Activated T-cell treated with anti-CD3 and anti-CD28 coated beads, Interleukin-2, amount 50 U/mL, for 1 hour (primary cell): ENCODE data around the gene NFE2L1.
"Not testable (repeated sequence)": the region's sequence is repeated elsewhere in the genome, so short reads cannot be mapped to it uniquely, and the experiment has no call there.

Source experiments
- DNase-seq: peaks from one replicate; pipeline ENCODE4 v3.0.0-alpha.2; 2020

The NFE2L1 gene

DNA sequence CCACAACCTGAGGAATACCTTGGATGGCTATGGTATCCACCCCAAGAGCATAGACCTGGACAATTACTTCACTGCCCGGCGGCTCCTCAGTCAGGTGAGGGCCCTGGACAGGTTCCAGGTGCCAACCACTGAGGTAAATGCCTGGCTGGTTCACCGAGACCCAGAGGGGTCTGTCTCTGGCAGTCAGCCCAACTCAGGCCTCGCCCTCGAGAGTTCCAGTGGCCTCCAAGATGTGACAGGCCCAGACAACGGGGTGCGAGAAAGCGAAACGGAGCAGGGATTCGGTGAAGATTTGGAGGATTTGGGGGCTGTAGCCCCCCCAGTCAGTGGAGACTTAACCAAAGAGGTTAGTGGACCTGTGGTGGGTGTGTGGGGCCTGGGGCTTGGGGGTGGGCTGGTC is 3.1 kb downstream of the NFE2L1 start:
- no peak for DNase-seq

DNA sequence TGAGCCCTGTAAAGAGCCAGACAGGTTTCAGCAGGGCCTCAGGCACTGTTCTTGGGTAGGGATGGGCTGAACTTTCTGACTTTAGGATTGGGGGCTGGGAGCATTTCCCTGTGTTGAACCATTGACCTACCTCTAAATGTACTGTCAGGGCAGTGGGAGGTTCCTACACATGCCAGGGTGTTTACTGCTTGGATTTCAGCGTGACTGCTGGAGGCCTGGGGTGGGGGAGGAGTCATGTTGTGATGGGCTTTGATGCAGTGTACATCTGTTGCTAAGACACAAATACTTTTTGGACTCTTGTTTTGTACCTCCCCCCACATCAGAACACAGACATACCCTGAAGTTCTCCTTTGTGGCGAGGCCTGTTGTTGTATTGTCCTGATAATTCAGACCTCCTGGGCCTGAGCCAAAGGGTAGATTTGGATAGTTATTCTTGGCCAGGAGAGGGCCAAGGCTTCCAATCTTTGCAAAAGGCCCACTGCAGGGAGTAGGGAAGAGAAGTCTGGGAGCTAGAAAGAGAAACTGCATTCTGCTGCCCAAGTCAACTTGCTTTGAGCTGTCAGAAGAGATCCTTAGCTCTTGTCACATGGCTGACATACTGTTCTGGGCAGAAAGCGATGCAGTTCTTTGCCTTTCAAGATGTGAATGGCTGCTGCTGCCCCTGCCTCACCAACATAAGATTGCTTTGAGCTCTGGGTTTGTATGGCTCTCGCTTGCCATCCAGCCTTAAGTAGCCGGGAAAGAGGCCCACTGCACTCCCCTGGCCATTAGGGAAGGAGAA is 3.7 kb downstream of the NFE2L1 start:
- DNase-seq: no peak

DNA sequence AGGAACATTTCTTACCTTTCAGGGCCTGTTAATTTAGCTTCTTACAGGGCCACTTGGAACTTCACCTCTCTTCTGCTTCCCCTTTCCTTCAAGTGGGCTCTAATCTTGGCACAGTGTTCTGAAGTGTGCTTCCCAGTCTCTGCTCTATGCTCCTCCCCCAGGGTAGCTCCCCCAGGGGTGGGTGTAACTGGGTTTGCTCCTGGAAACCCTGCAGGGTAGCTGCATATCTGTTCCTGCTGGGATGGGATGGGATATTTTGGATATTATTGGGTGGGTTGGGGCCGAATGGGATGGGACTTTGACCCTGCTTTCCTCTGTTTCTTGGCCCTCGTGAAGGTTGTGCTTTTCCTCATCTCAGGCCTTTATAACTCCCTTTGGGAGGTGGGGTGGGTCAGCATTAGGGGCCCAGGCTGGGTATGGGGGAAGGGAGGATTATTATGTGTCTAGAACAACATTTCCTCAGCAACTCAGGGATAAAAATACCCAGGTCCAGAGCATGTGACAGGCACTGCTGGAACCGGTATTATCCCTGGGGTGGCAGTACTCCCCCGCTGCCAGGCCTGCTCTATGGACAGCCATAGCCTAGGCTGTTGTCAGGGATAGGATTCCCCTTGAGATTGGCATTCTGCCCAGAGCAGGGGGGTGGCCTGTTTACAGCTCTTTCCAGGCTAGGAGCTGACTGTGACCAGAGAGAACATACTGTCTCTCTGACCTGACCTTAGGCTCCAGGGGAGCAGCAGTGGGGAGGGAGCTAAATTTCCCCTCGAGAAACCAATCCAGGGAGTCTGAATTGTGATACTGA is 5.0 kb downstream of the NFE2L1 start:
- DNase-seq: no peak

DNA sequence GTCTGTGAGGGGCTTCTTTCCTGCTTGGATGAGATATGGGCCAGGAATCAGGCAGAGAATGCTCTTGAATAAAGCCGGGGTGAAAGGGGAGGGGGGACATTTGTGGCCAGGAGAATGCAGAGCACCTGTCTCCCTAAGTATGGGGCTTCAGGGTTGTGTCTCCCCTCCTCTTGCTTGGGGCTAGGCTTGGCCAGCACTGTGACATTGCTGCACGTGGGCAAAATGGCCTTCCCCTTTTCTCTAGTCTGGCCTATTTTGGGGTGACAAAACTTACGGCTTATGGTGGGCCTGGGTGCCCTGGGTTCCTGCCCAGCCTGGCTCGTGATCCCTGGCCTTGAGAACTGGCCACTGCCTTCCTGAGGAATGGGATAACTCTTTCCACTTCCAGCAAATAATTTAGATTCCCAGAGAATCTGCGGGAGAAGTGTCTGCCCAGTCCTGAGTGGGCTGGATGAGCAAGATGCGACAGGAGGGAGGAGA is 5.6 kb downstream of the NFE2L1 start:
- DNase-seq: no peak

DNA sequence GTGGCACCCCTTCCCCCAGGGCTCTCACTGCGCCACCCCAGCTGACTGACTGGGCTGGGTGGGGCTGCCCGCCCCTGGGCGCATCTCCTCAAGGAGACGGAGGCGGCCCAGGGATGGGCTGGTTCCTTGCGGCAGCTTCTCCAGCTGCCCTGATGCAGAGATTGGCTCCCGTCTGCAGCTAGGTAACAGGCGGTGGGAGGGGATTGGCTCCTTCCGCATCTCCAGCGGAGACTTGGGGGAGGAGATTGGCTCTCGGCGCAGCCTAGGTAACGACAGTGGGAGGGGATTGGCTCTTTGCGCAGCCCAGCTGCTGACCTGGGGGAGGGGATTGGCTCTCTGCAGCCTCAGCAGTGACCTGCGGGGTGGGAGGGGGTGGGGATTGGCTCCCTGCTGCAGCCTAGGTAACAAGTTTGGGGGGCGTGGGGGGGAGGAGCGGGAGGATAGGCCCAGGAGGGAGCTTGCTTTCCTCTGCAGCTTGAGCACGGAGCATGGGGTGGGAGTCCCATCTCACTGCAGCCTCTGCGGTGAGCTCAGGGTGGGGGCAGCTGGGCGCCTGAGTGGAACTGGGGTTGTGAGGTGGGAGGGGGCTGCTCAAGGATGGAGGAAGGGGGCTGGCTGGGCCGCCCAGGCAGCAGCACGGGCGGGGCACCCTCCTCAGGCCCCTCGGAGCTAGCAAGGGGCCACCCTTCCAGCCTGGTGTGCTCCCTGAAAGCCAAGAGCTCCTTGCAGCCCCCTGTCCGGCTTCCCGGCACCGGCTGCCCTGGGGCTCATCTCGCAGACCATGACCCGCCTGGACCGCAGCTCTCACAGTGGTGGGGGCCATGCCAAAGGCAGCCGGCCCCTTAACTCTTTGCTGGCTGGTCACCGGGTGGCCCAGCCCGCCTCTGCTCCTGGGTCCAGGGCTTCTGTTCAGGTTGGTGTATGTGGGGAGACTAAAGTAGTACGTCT is 6.4 kb downstream of the NFE2L1 start:
- DNase-seq: no peak

DNA sequence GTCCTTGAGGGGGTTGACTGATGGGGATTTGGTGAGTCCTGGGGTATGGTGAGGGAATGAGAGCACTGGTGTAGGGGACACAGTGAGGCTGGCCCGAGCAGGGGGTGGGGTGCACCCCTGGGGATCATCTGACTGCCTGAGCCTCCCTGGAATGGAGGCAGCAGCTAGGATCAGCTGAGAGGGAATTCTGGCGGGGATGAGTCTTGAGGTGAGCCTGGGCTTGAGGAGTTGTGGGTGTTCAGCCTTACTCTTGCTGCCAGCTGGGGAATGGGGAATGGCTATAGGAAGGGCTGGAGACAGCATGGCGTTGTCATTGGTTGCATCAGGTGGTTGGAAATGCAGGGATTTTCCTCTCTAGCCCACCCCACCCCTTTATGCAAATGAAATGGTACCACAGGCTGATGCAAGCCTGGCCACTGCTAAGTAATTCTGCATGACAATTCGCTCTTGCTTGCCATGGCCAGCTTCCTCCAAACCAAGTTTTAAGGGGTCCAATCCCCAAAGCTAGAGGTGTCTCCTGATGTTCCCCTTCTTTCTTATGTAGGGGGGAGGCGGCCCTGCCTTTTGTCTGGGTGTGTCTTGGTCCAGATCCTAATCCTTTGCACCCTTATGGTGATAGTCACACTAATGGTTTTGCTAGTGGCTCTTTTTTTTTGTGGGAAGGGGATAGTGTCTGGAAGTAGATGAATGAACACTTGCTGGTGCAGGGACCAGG is 7.5 kb downstream of the NFE2L1 start:
- no peak for DNase-seq

DNA sequence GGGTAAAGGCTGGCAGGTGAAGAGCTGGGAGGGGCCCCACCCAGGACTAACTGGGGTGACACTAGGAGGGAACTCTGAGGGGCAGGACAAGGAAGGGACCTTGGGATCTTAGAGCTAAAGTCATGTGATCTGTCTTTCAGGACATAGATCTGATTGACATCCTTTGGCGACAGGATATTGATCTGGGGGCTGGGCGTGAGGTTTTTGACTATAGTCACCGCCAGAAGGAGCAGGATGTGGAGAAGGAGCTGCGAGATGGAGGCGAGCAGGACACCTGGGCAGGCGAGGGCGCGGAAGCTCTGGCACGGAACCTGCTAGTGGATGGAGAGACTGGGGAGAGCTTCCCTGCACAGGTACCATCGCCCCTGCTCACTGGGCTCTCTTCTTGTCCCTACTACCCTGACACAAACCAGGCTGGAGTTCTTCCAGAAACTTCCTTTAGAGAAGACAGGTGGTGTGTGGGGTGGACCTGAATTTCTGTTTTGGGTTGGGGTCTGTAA is 8.1 kb downstream of the NFE2L1 start:
- no peak for DNase-seq

DNA sequence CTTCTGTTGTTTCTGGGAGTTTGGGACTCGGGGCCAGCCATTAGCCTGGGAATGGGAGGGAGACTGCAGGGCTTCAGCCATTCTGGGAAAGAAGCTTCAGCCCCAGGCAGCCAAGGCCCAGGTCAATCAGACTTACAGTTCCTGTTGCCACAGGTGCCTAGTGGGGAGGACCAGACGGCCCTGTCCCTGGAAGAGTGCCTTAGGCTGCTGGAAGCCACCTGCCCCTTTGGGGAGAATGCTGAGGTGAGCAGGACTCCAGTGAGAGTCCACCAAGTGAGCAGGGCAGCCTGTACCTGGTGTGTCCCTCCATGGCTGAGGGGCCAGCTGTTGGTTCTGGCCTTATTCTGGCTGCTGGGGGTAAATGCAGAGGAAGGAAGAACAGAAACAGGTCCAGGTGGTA is 8.7 kb downstream of the NFE2L1 start:
- DNase-seq: no peak

DNA sequence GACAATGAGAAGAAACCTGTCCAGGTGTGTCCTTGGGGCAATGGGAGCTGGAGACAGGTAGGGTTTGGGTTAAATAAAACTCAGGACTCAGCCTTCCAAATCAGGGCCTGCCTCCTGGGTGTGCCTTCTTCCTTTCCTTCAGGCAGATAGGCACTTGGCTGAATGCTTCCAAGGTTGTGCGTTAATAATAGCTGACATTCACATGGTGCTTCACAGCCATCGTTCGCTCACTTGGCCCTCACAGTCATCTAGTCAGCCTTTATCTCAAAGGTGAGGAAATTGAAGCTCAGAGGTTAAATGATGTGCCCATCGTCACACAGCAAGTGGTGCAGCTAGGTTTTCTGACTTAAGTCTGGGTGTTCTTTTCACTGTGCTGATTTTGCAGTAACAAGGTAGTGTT is 9.5 kb downstream of the NFE2L1 start:
- DNase-seq: no peak

DNA sequence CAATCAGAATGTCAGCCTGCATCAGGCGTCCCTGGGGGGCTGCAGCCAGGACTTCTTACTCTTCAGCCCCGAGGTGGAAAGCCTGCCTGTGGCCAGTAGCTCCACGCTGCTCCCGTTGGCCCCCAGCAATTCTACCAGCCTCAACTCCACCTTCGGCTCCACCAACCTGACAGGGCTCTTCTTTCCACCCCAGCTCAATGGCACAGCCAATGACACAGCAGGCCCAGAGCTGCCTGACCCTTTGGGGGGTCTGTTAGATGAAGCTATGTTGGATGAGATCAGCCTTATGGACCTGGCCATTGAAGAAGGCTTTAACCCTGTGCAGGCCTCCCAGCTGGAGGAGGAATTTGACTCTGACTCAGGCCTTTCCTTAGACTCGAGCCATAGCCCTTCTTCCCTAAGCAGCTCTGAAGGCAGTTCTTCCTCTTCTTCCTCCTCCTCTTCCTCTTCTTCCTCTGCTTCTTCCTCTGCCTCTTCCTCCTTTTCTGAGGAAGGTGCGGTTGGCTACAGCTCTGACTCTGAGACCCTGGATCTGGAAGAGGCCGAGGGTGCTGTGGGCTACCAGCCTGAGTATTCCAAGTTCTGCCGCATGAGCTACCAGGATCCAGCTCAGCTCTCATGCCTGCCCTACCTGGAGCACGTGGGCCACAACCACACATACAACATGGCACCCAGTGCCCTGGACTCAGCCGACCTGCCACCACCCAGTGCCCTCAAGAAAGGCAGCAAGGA is 10.4 kb downstream of the NFE2L1 start:
- no peak for DNase-seq

DNA sequence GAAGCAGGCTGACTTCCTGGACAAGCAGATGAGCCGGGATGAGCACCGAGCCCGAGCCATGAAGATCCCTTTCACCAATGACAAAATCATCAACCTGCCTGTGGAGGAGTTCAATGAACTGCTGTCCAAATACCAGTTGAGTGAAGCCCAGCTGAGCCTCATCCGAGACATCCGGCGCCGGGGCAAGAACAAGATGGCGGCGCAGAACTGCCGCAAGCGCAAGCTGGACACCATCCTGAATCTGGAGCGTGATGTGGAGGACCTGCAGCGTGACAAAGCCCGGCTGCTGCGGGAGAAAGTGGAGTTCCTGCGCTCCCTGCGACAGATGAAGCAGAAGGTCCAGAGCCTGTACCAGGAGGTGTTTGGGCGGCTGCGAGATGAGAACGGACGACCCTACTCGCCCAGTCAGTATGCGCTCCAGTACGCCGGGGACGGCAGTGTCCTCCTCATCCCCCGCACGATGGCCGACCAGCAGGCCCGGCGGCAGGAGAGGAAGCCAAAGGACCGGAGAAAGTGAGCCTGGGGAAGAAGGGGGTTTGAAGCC is 11.0 kb downstream of the NFE2L1 start:
- no peak for DNase-seq

DNA sequence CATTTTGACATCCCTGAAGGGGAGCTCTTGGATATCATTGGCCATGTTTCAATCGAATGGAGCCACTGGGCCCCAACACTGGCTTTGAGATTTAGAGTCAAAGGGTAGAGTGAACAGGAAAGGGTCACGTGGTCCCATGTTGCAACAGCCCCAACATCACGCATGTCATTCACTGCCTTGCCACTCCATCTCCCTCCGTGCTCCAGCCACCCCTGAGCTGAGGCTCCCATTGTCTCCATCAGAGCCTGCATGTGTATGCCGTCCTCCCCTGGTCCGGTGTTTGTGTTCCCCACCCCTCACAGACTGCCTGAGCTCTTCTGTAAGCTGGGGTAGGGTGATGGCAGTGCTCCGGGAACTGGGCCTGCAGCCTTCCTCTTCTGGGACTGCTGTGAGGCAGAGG is 12.1 kb downstream of the NFE2L1 start:
- no peak for DNase-seq

DNA sequence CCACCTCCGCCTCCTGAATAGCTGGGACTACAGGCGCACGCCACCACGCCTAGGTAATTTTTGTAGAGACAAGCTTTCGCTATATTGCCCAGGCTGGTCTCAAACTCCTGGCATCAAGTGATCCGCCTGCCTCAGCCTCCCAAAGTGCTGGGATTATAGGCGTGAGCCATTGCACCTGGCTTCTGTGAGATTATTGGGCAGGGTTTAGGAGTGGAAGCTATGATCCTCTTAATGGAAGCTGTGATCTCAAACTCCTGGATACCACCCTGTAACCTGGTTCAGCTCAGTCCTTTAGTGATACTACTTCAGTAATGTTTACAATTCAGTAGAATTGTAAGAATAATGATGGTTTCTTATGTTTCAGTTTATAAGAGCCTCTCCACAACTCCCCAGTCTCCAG is 14.1 kb downstream of the NFE2L1 start:
- no peak for DNase-seq

DNA sequence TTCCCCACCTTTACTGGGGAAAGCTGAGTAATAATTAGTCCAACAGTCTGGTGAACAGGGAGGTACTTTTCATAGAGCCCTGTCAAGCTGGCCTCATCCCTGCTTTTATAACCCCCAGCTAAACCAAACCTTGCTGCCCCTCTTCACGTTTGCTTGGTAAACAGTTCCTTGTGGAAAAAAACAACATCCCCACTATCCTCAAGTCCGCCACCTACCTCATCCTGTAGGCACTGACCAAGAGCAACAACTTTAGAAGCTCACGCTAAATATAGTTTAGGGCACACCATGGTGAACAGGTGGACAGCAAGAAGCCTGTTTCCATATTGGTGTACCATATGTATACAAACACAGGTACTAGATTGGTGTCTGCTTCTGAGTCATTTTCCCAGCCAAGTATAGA is 16.5 kb downstream of the NFE2L1 start:
- DNase-seq: no peak

DNA sequence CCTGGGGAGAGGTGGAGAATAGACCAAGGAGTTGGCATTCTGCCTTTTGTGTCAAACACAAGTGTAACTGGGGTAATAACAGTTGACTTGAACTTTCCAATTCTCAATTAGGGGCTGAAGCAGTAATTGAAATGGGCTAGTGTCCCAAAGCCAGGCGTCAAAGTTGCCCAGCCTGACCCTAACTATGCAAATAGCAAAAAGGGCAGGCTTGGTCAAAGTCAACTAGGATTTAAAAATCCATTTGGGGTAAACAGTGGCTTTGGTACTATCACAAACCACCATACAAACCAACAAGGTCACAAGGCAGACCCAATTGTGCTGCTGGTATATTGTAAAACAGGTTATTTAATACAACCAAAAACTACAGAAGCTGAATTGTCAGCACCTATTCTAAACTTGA is 18.0 kb downstream of the NFE2L1 start:
- no peak for DNase-seq

DNA sequence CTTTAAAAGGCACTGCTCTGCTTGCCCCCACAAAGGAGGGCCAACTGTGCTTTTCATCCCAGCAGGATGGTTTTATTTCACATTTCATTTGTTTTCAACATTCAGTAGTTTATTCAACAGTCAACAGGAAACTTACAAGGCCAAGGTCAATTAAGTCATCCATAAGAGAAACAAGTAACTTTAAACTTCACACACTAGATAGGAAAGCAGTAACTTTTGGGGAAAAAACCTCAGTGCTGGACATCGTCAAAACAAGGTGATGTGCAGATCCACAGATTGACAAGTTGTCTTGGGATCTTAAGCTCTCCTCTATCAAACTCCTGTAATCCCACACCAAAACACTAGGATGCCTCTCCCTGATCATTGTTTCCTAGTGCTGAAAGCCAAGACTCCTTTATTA is 18.5 kb downstream of the NFE2L1 start:
- DNase-seq: no peak

DNA sequence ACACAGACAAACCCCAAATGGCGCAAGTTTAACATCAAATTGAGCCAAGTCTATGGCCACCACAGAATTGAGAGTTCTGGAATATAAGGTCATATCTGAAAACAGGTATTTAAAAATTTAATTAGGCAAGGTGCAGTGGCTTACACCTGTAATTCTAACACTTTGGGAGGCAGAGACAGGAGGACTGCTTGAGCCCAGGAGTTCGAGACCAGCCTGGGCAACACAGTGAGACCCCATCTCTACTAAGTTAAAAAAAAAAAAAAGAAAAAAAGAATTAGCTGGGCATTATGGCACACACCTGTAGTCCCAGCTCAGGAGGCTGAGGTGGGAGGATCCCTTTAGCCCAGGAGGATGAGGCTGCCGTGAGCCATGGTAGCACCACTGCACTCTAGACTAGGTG is 19.1 kb downstream of the NFE2L1 start:
- DNase-seq: no peak

DNA sequence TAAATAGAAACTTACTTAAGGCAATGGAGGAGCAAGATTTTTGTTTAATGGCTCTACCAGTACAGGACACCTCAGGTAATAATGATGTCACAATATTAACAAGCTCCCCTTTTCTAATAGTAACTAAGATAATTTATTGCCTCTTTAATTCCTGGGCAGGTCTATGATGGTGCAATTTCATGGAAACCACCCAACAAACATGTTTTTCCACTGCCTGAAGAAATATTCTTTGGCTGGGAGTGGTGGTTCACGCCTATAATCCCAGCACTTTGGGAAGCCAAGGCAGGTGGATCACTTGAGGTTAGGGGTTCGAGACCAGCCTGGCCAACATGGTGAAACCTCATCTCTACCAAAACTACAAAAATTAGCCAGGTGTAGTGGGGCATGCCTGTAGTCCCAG is 19.6 kb downstream of the NFE2L1 start:
- DNase-seq: not testable (repeated sequence)

DNA sequence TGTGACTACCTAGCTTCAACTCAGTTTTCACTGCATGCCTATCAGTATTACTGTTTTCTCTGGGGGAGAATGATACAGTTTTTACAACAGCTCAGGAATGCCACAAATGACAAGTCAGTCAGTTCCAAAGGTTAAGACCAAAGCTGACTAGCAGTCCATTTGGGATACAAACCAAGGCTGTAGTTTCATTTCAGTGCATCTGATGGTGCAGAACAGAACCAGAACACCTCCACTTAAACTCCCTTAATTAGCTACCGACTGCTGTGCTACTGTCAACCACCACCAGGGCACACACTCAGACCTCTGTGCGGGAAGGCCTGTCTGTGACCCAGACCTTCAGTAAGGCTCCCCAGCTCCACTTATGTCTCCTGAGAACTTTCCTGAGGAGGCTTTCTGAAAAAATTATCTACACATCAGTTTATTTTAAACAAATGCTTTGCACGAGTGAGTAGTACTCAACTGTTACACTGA is 20.4 kb downstream of the NFE2L1 start:
- no peak for DNase-seq

DNA sequence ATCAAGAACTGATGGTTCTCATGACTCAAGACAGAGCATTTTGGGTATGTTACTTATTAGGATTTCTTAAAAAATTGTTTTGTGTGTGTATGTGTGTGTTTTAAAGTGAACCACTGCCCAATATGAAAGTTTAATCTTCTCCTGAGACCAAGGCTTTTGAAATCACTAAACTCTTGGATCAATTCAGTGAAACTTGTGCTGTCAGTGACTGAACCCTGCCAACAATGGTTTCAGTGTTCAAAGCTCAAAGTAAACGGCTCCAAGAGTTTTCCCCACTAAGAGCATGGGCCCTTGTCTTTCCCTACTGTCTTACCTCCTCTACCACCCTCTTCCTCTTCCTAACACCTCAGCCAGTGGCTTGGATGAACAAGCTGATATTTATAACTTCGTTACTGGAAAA is 22.0 kb downstream of the NFE2L1 start:
- DNase-seq: no peak

DNA sequence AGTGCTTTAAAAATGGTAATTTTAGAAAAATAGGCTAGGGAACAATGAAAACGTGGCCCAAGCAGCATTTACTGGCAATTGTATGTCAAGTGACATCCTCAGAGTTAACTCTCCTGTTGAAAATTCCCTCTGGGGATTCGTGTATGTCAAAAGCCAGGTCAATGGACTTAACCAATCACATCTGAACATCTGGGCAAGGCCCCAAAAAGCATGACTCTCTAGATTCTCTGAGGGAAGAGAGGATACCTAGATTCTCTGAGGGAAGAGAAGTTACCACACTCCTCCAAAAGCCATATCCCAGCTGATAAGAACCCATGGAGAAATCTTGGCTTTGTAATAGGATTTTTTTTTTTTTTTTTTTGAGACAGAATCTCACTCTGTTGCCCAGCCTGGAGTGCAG is 23.5 kb downstream of the NFE2L1 start:
- no peak for DNase-seq
